Vagina (tissue), 2 donors: ENCODE results near the gene DNAH10.

Source experiments
- CTCF ChIP-seq, 3 experiments: fragments of 450-650 bp in 2 of 3; fragments of 200-600 bp in 1 of 3; sonication (generic) in 1 of 3; IDR thresholded peaks; one replicate each; pipeline ENCODE4 v1.5.1; 2017 to 2019; ENCODE audit warnings: antibody characterized with exemption in 3 of 3, mild to moderate bottlenecking in 2 of 3, moderate library complexity in 2 of 3
- POLR2A ChIP-seq, 2 donors: fragments of 450-650 bp; IDR thresholded peaks; one replicate each; pipeline ENCODE4 v1.6.1; 2017; ENCODE audit warnings: antibody characterized with exemption in 2 of 2, mild to moderate bottlenecking in 2 of 2, moderate library complexity in 2 of 2
- POLR2AphosphoS5 ChIP-seq, 2 donors: sonication (generic); formaldehyde crosslinking; IDR thresholded peaks; one replicate each; pipeline ENCODE4 v1.9.0; 2017; ENCODE audit warnings: antibody characterized with exemption in 2 of 2, mild to moderate bottlenecking in 2 of 2, low read depth in 1 of 2; ENCODE audit not compliant: insufficient read depth in 1 of 2

DNA sequence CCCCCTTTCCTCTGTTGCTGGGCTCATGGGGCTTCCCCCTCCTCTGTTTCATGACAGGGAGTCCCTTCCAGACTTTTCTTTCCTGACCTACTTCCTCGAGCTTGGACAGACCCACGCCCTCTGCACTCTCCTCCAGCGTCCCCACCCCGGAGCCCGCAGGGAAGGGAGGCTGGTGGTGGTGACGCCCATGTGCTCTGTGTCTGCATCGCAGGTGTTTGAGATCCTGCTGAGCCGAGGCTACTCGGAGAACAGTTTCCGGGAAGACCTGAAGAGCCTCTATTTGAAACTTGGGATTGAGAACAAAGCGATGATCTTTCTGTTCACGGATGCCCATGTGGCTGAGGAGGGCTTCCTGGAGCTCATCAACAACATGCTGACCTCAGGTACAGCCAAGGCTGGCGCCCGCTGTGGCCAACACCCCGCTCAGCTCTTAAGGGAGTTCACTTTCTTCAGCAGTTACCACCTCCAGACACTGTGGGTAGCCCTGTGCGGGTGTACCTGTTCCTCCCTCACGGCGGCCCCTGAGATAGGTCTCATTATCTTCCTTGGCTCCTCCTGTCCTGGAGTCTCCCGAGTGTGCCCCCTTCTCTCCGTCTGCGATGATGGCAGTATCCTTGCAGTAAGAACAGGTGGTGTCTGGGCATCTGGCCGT lies 125.0 kb downstream of the DNAH10 start:
- TF ChIP-seq CTCF (IDR thresholded peaks at IDR 0.05) (no peak), POLR2A (IDR thresholded peaks at IDR 0.05) (no peak), POLR2AphosphoS5 (IDR thresholded peaks at IDR 0.05; ENCODE audit: insufficient read depth in 1 of 2, low read depth in 1 of 2) (no peak)
